ENCODE results near the gene SUPT4H1.
A peak's percentile ranks its signal among the peaks of the same experiment; 100 is the strongest.

The SUPT4H1 gene

GRCh38 chr17:58329810-58330537, 22.0 kb downstream of the SUPT4H1 start:
- DNase-seq (ENCODE audit: low spot score), result no peak

- DNase-seq (ENCODE audit: low spot score), result peak; percentile 86
These were observed 22.8 kb downstream of the SUPT4H1 start for GRCh38 chr17:58329035-58329809.

GRCh38 chr17:58328195-58329034, 23.6 kb downstream of the SUPT4H1 start, which contains the start of gene TSPOAP1:
TSPOAP1 (minus strand) TSS chr17:58328795; CDS start chr17:58327920, 875 bp downstream.
- DNase-seq (ENCODE audit: low spot score), result peak; percentile 73

- DNase-seq (ENCODE audit: low spot score), result no peak
These were observed 24.4 kb downstream of the SUPT4H1 start for GRCh38 chr17:58327363-58328194.

GRCh38 chr17:58326609-58327362, 25.2 kb downstream of the SUPT4H1 start:
- no peak for DNase-seq (ENCODE audit: low spot score)

- DNase-seq (ENCODE audit: low spot score), result no peak
These were observed 26.0 kb downstream of the SUPT4H1 start for GRCh38 chr17:58325976-58326468.

GRCh38 chr17:58325289-58325726, 26.7 kb downstream of the SUPT4H1 start:
- no peak for DNase-seq (ENCODE audit: low spot score)

- no peak for DNase-seq (ENCODE audit: low spot score)
These were observed 27.4 kb downstream of the SUPT4H1 start for GRCh38 chr17:58324409-58325288.

GRCh38 chr17:58324056-58324408, 28.0 kb downstream of the SUPT4H1 start:
- no peak for DNase-seq (ENCODE audit: low spot score)

- DNase-seq (ENCODE audit: low spot score), result no peak
These were observed 28.5 kb downstream of the SUPT4H1 start for GRCh38 chr17:58323366-58324055.

- DNase-seq (ENCODE audit: low spot score), result no peak
These were observed 29.3 kb downstream of the SUPT4H1 start for GRCh38 chr17:58322581-58323185.

GRCh38 chr17:58321571-58322525, 30.2 kb downstream of the SUPT4H1 start:
- DNase-seq (ENCODE audit: low spot score), result no peak

GRCh38 chr17:58320570-58321323, 31.3 kb downstream of the SUPT4H1 start:
- DNase-seq (ENCODE audit: low spot score), result no peak

GRCh38 chr17:58320163-58320558, 31.8 kb downstream of the SUPT4H1 start:
- DNase-seq (ENCODE audit: low spot score), result no peak

GRCh38 chr17:58319173-58320162, 32.5 kb downstream of the SUPT4H1 start:
- DNase-seq (ENCODE audit: low spot score), result no peak
